GM06990 (cell line): ENCODE results near the gene ABCC4.
"Not testable (repeated sequence)": the region's sequence is repeated elsewhere in the genome, so short reads cannot be mapped to it uniquely, and the experiment has no call there.

Experiments used
- DNase-seq: peaks from one replicate; pipeline ENCODE4 v3.0.0-alpha.2; 2011; ENCODE audit not compliant: insufficient read length; ENCODE audit errors: extremely low read depth
- H3K27me3 ChIP-seq: replicated peaks from 2 replicates; pipeline ENCODE4 v1.6.0; 2011; ENCODE audit warnings: low read length; ENCODE audit not compliant: control insufficient read depth, insufficient read depth
- H3K36me3 ChIP-seq: 2 replicates; pipeline ENCODE4 v1.5.1; 2011; ENCODE audit warnings: low read length; ENCODE audit not compliant: control insufficient read depth, insufficient read depth
- H3K4me3 ChIP-seq: replicated peaks from 2 replicates; pipeline ENCODE4 v1.5.1; 2011; ENCODE audit warnings: low read depth, mild to moderate bottlenecking, control low read depth, low read length
- TF ChIP-seq, protein P1 (sequence below): IDR thresholded peaks from 2 replicates; pipeline ENCODE4 v1.5.1; 2011; ENCODE audit warnings: low read length, control low read depth, mild to moderate bottlenecking, inconsistent platforms; ENCODE audit not compliant: insufficient read depth, poor library complexity, severe bottlenecking

Gene ABCC4

GRCh38 chr13:95180513-95181245 is 120.6 kb downstream of the ABCC4 start:
- TF ChIP-seq, protein P1, sequence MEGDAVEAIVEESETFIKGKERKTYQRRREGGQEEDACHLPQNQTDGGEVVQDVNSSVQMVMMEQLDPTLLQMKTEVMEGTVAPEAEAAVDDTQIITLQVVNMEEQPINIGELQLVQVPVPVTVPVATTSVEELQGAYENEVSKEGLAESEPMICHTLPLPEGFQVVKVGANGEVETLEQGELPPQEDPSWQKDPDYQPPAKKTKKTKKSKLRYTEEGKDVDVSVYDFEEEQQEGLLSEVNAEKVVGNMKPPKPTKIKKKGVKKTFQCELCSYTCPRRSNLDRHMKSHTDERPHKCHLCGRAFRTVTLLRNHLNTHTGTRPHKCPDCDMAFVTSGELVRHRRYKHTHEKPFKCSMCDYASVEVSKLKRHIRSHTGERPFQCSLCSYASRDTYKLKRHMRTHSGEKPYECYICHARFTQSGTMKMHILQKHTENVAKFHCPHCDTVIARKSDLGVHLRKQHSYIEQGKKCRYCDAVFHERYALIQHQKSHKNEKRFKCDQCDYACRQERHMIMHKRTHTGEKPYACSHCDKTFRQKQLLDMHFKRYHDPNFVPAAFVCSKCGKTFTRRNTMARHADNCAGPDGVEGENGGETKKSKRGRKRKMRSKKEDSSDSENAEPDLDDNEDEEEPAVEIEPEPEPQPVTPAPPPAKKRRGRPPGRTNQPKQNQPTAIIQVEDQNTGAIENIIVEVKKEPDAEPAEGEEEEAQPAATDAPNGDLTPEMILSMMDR: no peak
- H3K4me3 ChIP-seq: no peak overlapping the region
- peaks cover 12% of the 10 kb centered on the region for H3K36me3 ChIP-seq
- H3K27me3 ChIP-seq: no peaks in the 10 kb centered on the region
- no peak for DNase-seq

GRCh38 chr13:95176611-95177259 is 124.5 kb downstream of the ABCC4 start:
- Histone ChIP-seq H3K36me3 (peaks cover 17% of the 10 kb centered on the region), H3K27me3 (no peaks in the 10 kb centered on the region), H3K4me3 (no peak overlapping the region)
- TF ChIP-seq, protein P1: no peak
- DNase-seq: no peak

GRCh38 chr13:95174517-95174916 is 126.7 kb downstream of the ABCC4 start:
- TF ChIP-seq, protein P1: no peak
- H3K4me3 ChIP-seq: no peak overlapping the region
- H3K27me3 ChIP-seq: no peaks in the 10 kb centered on the region
- H3K36me3 ChIP-seq: peaks cover 18% of the 10 kb centered on the region
- DNase-seq: no peak

- DNase-seq: no peak
- no peaks in the 10 kb centered on the region for H3K27me3 ChIP-seq
- TF ChIP-seq, protein P1: no peak
- H3K36me3 ChIP-seq: peaks cover 13% of the 10 kb centered on the region
- no peak overlapping the region for H3K4me3 ChIP-seq
These were observed 133.1 kb downstream of the ABCC4 start for GRCh38 chr13:95168191-95168590.

DNA sequence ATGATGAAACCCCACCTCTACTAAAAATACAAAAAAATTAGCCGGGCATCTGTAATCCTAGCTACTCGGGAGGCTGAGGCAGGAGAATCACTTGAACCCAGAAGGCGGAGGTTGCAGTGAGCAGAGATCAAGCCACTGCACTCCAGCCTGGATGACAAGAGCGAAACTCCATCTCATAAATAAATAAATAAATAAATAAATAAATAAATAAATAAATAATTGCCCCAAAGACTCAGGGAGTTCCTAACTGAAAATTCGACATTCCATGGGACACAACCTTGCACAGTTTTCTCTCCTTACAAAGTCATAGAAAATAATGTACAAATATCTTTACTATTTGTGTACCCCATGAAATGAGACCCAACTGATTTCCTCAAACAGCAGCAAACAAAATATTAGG is 134.2 kb downstream of the ABCC4 start:
- H3K36me3 ChIP-seq: peaks cover 13% of the 10 kb centered on the region
- not testable (repeated sequence) for DNase-seq, H3K4me3 ChIP-seq, H3K27me3 ChIP-seq

DNA sequence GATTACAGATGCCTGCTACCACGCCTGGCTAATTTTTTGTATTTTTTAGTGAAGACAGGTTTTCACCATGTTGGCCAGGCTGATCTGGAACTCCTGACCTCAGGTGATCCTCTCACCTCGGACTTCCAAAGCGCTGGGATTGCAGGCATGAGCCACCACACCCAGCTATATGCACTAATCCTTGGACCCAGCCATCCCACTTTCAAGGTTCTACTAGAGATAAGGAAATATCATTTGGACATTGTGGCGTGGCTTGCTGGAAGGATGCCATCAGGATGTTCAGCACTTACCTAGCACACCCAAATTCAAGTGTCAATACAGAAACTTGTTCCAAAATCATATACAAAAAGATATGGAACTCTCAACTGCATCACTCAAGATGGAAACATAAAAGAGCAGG is 136.4 kb downstream of the ABCC4 start:
- DNase-seq: no peak
- Histone ChIP-seq H3K4me3 (no peak overlapping the region), H3K27me3 (no peaks in the 10 kb centered on the region), H3K36me3 (peaks cover 15% of the 10 kb centered on the region)
- TF ChIP-seq, protein P1: no peak
